GM23338 (cell line): ENCODE measurements around the gene GRIN2A. TPM values are rescaled to one million over a fixed set of nuclear protein-coding genes. Genes with fewer than 3 reads are reported as not detected.

ENCODE experiments used
- ATAC-seq: fragments of 200-7000 bp; cut with Tn5 transposase; 3 replicates; pipeline ENCODE4 v1.9.1; 2020
- DNase-seq: peaks from one replicate; pipeline ENCODE4 v3.0.0-alpha.2; 2015; ENCODE audit warnings: low spot score
- H2AFZ ChIP-seq: fragments of 200-600 bp; sonication (generic); 2 replicates; pipeline ENCODE4 v1.8.0; 2016; ENCODE audit warnings: antibody characterized with exemption, mild to moderate bottlenecking, moderate library complexity
- H3F3A ChIP-seq: fragments of 200-600 bp; sonication (generic); replicated peaks from 2 replicates; pipeline ENCODE4 v1.8.0; 2017; ENCODE audit warnings: antibody characterized with exemption, mixed run types, low read depth
- H3K27ac ChIP-seq: fragments of 200-600 bp; sonication (generic); 2 replicates; pipeline ENCODE4 v1.6.1; 2016; ENCODE audit warnings: low read depth
- H3K27me3 ChIP-seq: fragments of 200-600 bp; sonication (generic); 2 replicates; pipeline ENCODE4 v1.8.0; 2016; ENCODE audit warnings: mild to moderate bottlenecking, mixed run types, moderate library complexity; ENCODE audit not compliant: insufficient read depth
- H3K36me3 ChIP-seq: fragments of 200-600 bp; sonication (generic); 2 replicates; pipeline ENCODE4 v1.8.0; 2016; ENCODE audit warnings: mild to moderate bottlenecking; ENCODE audit not compliant: insufficient read depth
- H3K4me1 ChIP-seq: fragments of 200-600 bp; sonication (generic); 2 replicates; pipeline ENCODE4 v1.8.0; 2016; ENCODE audit warnings: mild to moderate bottlenecking, moderate library complexity; ENCODE audit not compliant: insufficient read depth
- H3K4me2 ChIP-seq: fragments of 200-600 bp; sonication (generic); 2 replicates; pipeline ENCODE4 v1.7.1; 2017; ENCODE audit warnings: mixed run types
- H3K4me3 ChIP-seq: fragments of 200-600 bp; sonication (generic); 2 replicates; pipeline ENCODE4 v1.6.1; 2016; ENCODE audit warnings: mixed run types
- H3K79me2 ChIP-seq: fragments of 200-600 bp; sonication (generic); replicated peaks from 2 replicates; pipeline ENCODE4 v1.8.0; 2017; ENCODE audit warnings: mild to moderate bottlenecking; ENCODE audit not compliant: insufficient read depth
- H3K9me2 ChIP-seq: fragments of 200-600 bp; sonication (generic); 2 replicates; pipeline ENCODE4 v1.8.0; 2017; ENCODE audit not compliant: insufficient read depth
- H4K20me1 ChIP-seq: fragments of 200-600 bp; sonication (generic); replicated peaks from 2 replicates; pipeline ENCODE4 v1.8.0; 2017; ENCODE audit warnings: mild to moderate bottlenecking; ENCODE audit not compliant: insufficient read depth
- H3K27ac Mint-ChIP-seq: 2 replicates; pipeline ENCODE4 v1.8.0; 2020; ENCODE audit warnings: inconsistent platforms, mild to moderate bottlenecking, moderate library complexity, mixed read lengths
- H3K27me3 Mint-ChIP-seq: 3 replicates; pipeline ENCODE4 v1.8.0; 2022; ENCODE audit warnings: low read depth, mild to moderate bottlenecking, moderate library complexity, mixed read lengths, inconsistent platforms; ENCODE audit not compliant: insufficient read depth, poor library complexity
- H3K36me3 Mint-ChIP-seq: 3 replicates; pipeline ENCODE4 v1.8.0; 2021; ENCODE audit warnings: low read depth, mild to moderate bottlenecking, inconsistent platforms, moderate library complexity, mixed read lengths
- H3K4me1 Mint-ChIP-seq: 3 replicates; pipeline ENCODE4 v1.8.0; 2020; ENCODE audit warnings: mild to moderate bottlenecking, inconsistent platforms, mixed read lengths
- H3K4me3 Mint-ChIP-seq: 3 replicates; pipeline ENCODE4 v1.8.0; 2021; ENCODE audit warnings: moderate library complexity, mild to moderate bottlenecking, inconsistent platforms, mixed read lengths
- H3K9me3 Mint-ChIP-seq: 3 replicates; pipeline ENCODE4 v1.8.0; 2020; ENCODE audit warnings: moderate library complexity, mild to moderate bottlenecking, inconsistent platforms, mixed read lengths
- CTCF ChIP-seq, 2 experiments: fragments of 200-600 bp in 1 of 2; sonication (generic) in 1 of 2; conservative IDR thresholded peaks; 2 replicates each; pipeline versions ENCODE4 v1.5.1 to v1.6.1; 2016 to 2017; ENCODE audit warnings: antibody characterized with exemption in 2 of 2, low read depth in 2 of 2, mild to moderate bottlenecking in 2 of 2, moderate library complexity in 1 of 2
- EZH2phosphoT487 ChIP-seq: fragments of 200-600 bp; sonication (generic); IDR thresholded peaks from one replicate; pipeline ENCODE4 v1.8.1; 2018; ENCODE audit warnings: antibody characterized with exemption; ENCODE audit not compliant: unreplicated experiment
- ZNF114 ChIP-seq: fragments of 250-450 bp; sonication (Bioruptor Pico); IDR thresholded peaks from 2 replicates; pipeline ENCODE4 v1.5.0; 2020; ENCODE audit warnings: mild to moderate bottlenecking, moderate library complexity
- ZNF462 ChIP-seq: fragments of 250-450 bp; sonication (Bioruptor Pico); IDR thresholded peaks from 2 replicates; pipeline ENCODE4 v1.5.0; 2020; ENCODE audit warnings: mild to moderate bottlenecking, moderate library complexity
- polyA plus RNA-seq: library from polyadenylated mRNA; unstranded; fragments of >200 nt; fragmentation: Nextera tagmentation; extraction: Ambion mirVana; gene quantifications from 2 replicates; pipeline ENCODE4 v1.2.1, GENCODE V29; 2016
- total RNA-seq: library from RNA; depleted of rRNA; stranded (reverse); fragments of >200 nt; shearing (Covaris generic); gene quantifications from 2 replicates; pipeline ENCODE4 v1.2.3, GENCODE V29; 2014

Gene GRIN2A
- total and polyA plus RNA-seq, 2 experiments from 2014 or later: 0.89 to 5.1 TPM

DNA sequence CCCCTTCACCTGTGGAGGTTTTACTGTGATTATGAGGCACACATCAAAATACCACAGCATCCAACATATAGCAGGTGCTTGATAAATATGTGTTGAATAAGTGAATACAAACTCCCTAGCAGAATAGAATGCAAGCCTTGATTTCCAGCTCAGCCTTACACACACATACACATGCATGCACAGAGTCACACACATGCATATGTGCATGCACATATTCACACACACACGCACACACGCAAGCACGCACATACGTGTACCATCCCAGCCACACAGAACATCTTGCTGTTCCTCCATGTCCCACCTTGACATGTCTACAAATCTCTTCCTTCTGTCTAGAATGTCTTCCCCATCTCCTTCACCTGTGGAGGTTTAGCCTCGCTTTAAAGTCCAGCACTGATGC, 160.1 kb downstream of the GRIN2A start (continued):
- no peak for TF ChIP-seq ZNF462
- no peak for TF ChIP-seq ZNF114 (CRISPR knock-in tag)

DNA sequence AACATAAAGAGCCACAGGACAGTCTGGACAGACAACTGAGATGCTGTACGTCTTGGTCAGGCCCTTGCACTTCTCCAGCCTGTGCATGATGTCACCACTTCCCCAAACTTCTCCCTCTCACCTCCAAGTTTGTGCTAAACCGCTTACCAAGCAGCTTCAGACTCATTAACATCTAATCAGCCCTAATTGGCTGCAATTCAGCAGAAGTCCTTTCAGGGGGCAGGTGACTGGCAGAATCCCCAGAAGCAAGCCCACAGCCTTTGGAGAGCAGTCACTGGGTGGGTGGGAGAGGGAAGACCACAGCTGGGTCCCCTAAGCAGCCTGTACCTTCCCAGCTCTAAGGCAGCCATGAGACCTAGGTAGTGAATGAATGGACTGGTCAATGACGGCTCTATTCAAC, 161.4 kb downstream of the GRIN2A start:
- Histone ChIP-seq H3K9me2 (no peaks in the 10 kb centered on the region; the same call in 1 of the 2 replicates), H3K4me1 (peaks cover 7% of the 10 kb centered on the region), H3K36me3 (no peaks in the 10 kb centered on the region), H2AFZ (no peak overlapping the region), H3K27me3 (no peaks in the 10 kb centered on the region), H4K20me1 (no peaks in the 10 kb centered on the region), H3K27ac (no peak overlapping the region), H3F3A (no peaks in the 10 kb centered on the region), H3K79me2 (no peaks in the 10 kb centered on the region), H3K4me2 (no peak overlapping the region), H3K4me3 (no peak overlapping the region)
- peaks cover 3% of the 10 kb centered on the region for H3K27me3 Mint-ChIP-seq
- no peak for ATAC-seq
- no peak overlapping the region for H3K27ac Mint-ChIP-seq
- no peak overlapping the region for H3K4me3 Mint-ChIP-seq
- no peak for DNase-seq
- no peaks in the 10 kb centered on the region for H3K9me3 Mint-ChIP-seq
- peaks cover 11% of the 10 kb centered on the region for H3K4me1 Mint-ChIP-seq
- no peaks in the 10 kb centered on the region for H3K36me3 Mint-ChIP-seq
- no peak for TF ChIP-seq EZH2phosphoT487
- no peak for TF ChIP-seq ZNF114 (CRISPR knock-in tag)
- no peak for TF ChIP-seq CTCF (conservative IDR thresholded peaks at IDR 0.05; ENCODE audit: low read depth in 2 of 2)
- TF ChIP-seq ZNF462: no peak
